MM.1S (cell line): ENCODE data around the gene WHAMM.

Source experiments
- DNase-seq: peaks from one replicate; pipeline ENCODE4 v3.0.0-alpha.2; 2015
- H2AFZ ChIP-seq: fragments of 300-600 bp; sonication (generic); 2 replicates; pipeline ENCODE4 v1.6.0; 2016; ENCODE audit warnings: antibody characterized with exemption, low read length
- H3F3A ChIP-seq: fragments of 300-600 bp; sonication (generic); 2 replicates; pipeline ENCODE4 v1.6.1; 2016; ENCODE audit warnings: mild to moderate bottlenecking, antibody characterized with exemption, low read length, moderate library complexity, mixed read lengths; ENCODE audit not compliant: insufficient read depth
- H3K27ac ChIP-seq: fragments of 300-600 bp; sonication (generic); 2 replicates; pipeline ENCODE4 v1.5.1; 2016; ENCODE audit warnings: mild to moderate bottlenecking, low read length
- H3K27me3 ChIP-seq: fragments of 300-600 bp; sonication (generic); replicated peaks from 2 replicates; pipeline ENCODE4 v1.6.0; 2016; ENCODE audit warnings: low read length; ENCODE audit not compliant: insufficient read depth
- H3K36me3 ChIP-seq: fragments of 300-600 bp; sonication (generic); replicated peaks from 2 replicates; pipeline ENCODE4 v1.6.1; 2016; ENCODE audit warnings: mild to moderate bottlenecking, low read length, mixed read lengths; ENCODE audit not compliant: insufficient read depth
- H3K4me1 ChIP-seq: fragments of 300-600 bp; sonication (generic); 2 replicates; pipeline ENCODE4 v1.6.1; 2016; ENCODE audit warnings: low read length, mixed read lengths
- H3K4me2 ChIP-seq: fragments of 300-600 bp; sonication (generic); 2 replicates; pipeline ENCODE4 v1.6.0; 2016; ENCODE audit warnings: low read depth, low read length
- H3K4me3 ChIP-seq: fragments of 300-600 bp; sonication (generic); 2 replicates; pipeline ENCODE4 v1.5.1; 2016; ENCODE audit warnings: low read length, mixed read lengths
- H3K79me2 ChIP-seq: fragments of 300-600 bp; sonication (generic); 2 replicates; pipeline ENCODE4 v1.6.1; 2016; ENCODE audit warnings: mixed run types, low read length, mixed read lengths
- H3K9ac ChIP-seq: fragments of 300-600 bp; sonication (generic); 2 replicates; pipeline ENCODE4 v1.6.1; 2016; ENCODE audit warnings: low read length, mixed read lengths
- H3K9me2 ChIP-seq: fragments of 300-600 bp; sonication (generic); replicated peaks from 2 replicates; pipeline ENCODE4 v1.6.1; 2016; ENCODE audit warnings: mild to moderate bottlenecking, low read length, mixed read lengths; ENCODE audit not compliant: insufficient read depth
- H3K9me3 ChIP-seq: fragments of 300-600 bp; sonication (generic); replicated peaks from 2 replicates; pipeline ENCODE4 v1.6.1; 2016; ENCODE audit warnings: mild to moderate bottlenecking, low read length, mixed read lengths; ENCODE audit not compliant: insufficient read depth
- H4K20me1 ChIP-seq: fragments of 300-600 bp; sonication (generic); 2 replicates; pipeline ENCODE4 v1.6.1; 2016; ENCODE audit warnings: mild to moderate bottlenecking, low read length, moderate library complexity, mixed read lengths; ENCODE audit not compliant: insufficient read depth
- CTCF ChIP-seq: fragments of 300-600 bp; sonication (generic); IDR thresholded peaks from 2 replicates; pipeline ENCODE4 v1.5.1; 2016; ENCODE audit warnings: antibody characterized with exemption, low read length, mixed read lengths
- EZH2 ChIP-seq: fragments of 300-600 bp; sonication (generic); optimal IDR thresholded peaks from 2 replicates; pipeline ENCODE3; 2017; ENCODE audit warnings: low read depth, mild to moderate bottlenecking, antibody characterized with exemption, low read length, mixed read lengths
- EZH2phosphoT487 ChIP-seq: fragments of 300-600 bp; sonication (generic); IDR thresholded peaks from 2 replicates; pipeline ENCODE4 v1.6.1; 2018; ENCODE audit warnings: antibody characterized with exemption, low read length

Gene WHAMM

GRCh38 chr15:82849556-82850512, 40.4 kb downstream of the WHAMM start:
- Histone ChIP-seq H3K9me2 (no peaks in the 10 kb centered on the region), H3K79me2 (no peaks in the 10 kb centered on the region), H4K20me1 (no peaks in the 10 kb centered on the region), H3K4me1 (no peaks in the 10 kb centered on the region), H3K9me3 (no peaks in the 10 kb centered on the region), H2AFZ (peak overlapping the region; percentile 25), H3K27me3 (no peaks in the 10 kb centered on the region), H3K4me3 (no peak overlapping the region), H3F3A (no peaks in the 10 kb centered on the region), H3K9ac (no peak overlapping the region), H3K4me2 (no peak overlapping the region), H3K27ac (no peak overlapping the region), H3K36me3 (no peaks in the 10 kb centered on the region)
- DNase-seq: peak; percentile 53
- no peak for TF ChIP-seq EZH2phosphoT487
- TF ChIP-seq CTCF: peak; percentile 70

GRCh38 chr15:82850731-82851130, 41.3 kb downstream of the WHAMM start:
- no peaks in the 10 kb centered on the region for H3K79me2 ChIP-seq
- no peak overlapping the region for H3K27ac ChIP-seq
- no peak overlapping the region for H3K4me2 ChIP-seq
- H3F3A ChIP-seq: no peaks in the 10 kb centered on the region
- H2AFZ ChIP-seq: no peak overlapping the region
- no peaks in the 10 kb centered on the region for H3K9me3 ChIP-seq
- H4K20me1 ChIP-seq: no peaks in the 10 kb centered on the region
- H3K9me2 ChIP-seq: no peaks in the 10 kb centered on the region
- no peaks in the 10 kb centered on the region for H3K36me3 ChIP-seq
- DNase-seq: no peak
- no peaks in the 10 kb centered on the region for H3K4me1 ChIP-seq
- no peaks in the 10 kb centered on the region for H3K27me3 ChIP-seq
- no peak overlapping the region for H3K9ac ChIP-seq
- TF ChIP-seq EZH2: no peak
- no peak for TF ChIP-seq EZH2phosphoT487
- TF ChIP-seq CTCF: no peak
- no peak overlapping the region for H3K4me3 ChIP-seq

- H3K4me2 ChIP-seq: no peak overlapping the region
- TF ChIP-seq EZH2phosphoT487 (no peak), EZH2 (no peak), CTCF (no peak)
Measured at GRCh38 chr15:82851306-82851850, 42.0 kb downstream of the WHAMM start.

More at GRCh38 chr15:82851306-82851850, 42.0 kb downstream of the WHAMM start:
- Histone ChIP-seq H3K4me1 (no peaks in the 10 kb centered on the region), H3K9me3 (no peaks in the 10 kb centered on the region), H3K27me3 (no peaks in the 10 kb centered on the region), H3K4me3 (no peak overlapping the region), H3F3A (no peaks in the 10 kb centered on the region), H2AFZ (no peak overlapping the region), H3K79me2 (no peaks in the 10 kb centered on the region), H3K9me2 (no peaks in the 10 kb centered on the region), H3K27ac (no peak overlapping the region), H3K36me3 (no peaks in the 10 kb centered on the region), H3K9ac (no peak overlapping the region), H4K20me1 (no peaks in the 10 kb centered on the region)
- no peak for DNase-seq
